ENCODE data around the gene DEFB110. TPM values are rescaled to one million over a fixed set of nuclear protein-coding genes. Genes with fewer than 3 reads are reported as not detected.

DEFB110 gene
- total RNA-seq, 4 donors from 2014 or later = not detected

DNA sequence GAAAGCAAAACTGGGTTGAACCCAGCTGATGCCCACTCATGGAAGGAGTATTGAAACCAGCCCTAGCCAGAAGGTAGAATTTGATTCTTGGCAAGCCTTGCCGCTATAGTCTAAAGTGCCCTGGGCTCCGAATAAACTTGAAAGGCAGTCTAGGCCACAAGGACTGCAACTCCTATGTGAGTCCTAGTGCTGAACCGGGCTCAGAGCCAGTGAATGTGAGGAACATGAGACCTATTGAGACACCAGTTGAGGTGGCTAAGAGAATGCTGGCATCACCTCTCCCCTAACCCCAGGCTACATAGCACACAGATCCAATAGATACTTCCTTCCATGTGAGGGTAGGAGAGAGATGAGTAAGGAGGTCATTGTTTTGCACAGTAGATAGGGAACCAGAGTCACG is 3.5 kb upstream of the DEFB110 start:
- H3K36me3 ChIP-seq = no peaks in the 10 kb centered on the region
- WGBS, 2 donors (ENCODE audit: low coverage in 1 of 2) = 86% methylated on average over 4 of the region's 4 CpGs; no CpG with 5 or more reads in 1 of the 2 donors
- TF ChIP-seq POLR2AphosphoS5 (IDR thresholded peaks at IDR 0.05) (no peak), POLR2A (IDR thresholded peaks at IDR 0.05) (no peak), EP300 (IDR thresholded peaks at IDR 0.05; ENCODE audit: low read depth) (no peak)
- TF ChIP-seq, protein P1, sequence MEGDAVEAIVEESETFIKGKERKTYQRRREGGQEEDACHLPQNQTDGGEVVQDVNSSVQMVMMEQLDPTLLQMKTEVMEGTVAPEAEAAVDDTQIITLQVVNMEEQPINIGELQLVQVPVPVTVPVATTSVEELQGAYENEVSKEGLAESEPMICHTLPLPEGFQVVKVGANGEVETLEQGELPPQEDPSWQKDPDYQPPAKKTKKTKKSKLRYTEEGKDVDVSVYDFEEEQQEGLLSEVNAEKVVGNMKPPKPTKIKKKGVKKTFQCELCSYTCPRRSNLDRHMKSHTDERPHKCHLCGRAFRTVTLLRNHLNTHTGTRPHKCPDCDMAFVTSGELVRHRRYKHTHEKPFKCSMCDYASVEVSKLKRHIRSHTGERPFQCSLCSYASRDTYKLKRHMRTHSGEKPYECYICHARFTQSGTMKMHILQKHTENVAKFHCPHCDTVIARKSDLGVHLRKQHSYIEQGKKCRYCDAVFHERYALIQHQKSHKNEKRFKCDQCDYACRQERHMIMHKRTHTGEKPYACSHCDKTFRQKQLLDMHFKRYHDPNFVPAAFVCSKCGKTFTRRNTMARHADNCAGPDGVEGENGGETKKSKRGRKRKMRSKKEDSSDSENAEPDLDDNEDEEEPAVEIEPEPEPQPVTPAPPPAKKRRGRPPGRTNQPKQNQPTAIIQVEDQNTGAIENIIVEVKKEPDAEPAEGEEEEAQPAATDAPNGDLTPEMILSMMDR (IDR thresholded peaks at IDR 0.05) = no peak
- intact Hi-C loops (cut with DNase I; ENCODE audit: low total_unique reads) (no loop called here), in situ Hi-C loops (cut with MboI; ENCODE audit: low pct_ligation_motif_present in 1 of 4, low pct_unique_long_range_greater_than_20kb in 1 of 4, low sequenced_read_pairs in 3 of 4) (no loop called here)
- no peaks in the 10 kb centered on the region for H3K9me3 ChIP-seq
- no peak overlapping the region for H3K4me3 ChIP-seq
- no peak overlapping the region for H3K27ac ChIP-seq
- DNase-seq = no peak
- H3K4me1 ChIP-seq = no peaks in the 10 kb centered on the region
- H3K27me3 ChIP-seq = no peaks in the 10 kb centered on the region

DNA sequence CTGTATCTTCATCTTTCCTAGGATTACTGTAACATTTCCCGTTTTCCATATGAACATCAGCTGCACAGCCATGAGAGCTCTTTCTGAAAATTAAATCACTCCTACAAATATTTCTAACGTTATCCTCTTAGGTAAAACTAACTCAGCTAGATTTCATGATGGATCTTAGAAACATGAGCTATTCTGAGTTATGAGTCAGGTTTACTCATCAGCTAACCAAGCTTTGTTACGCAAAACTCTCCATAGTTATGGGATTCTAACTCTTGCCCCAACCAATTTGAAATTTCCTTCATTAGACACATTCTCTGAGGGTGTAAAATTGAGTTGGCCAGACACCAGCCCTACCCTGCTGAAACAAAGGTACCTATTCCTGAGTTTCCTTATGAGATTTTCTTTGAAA is 14.0 kb downstream of the DEFB110 start:
- no peak overlapping the region for H3K27ac ChIP-seq
- no peaks in the 10 kb centered on the region for H3K36me3 ChIP-seq
- WGBS, 2 donors (ENCODE audit: low coverage in 1 of 2) = 76 to 81% methylated on average over 3 of the region's 3 CpGs
- H3K9me3 ChIP-seq = no peaks in the 10 kb centered on the region
- H3K4me3 ChIP-seq = no peak overlapping the region
- H3K27me3 ChIP-seq = no peaks in the 10 kb centered on the region
- in situ Hi-C loops (cut with MboI; ENCODE audit: low pct_ligation_motif_present in 1 of 4, low pct_unique_long_range_greater_than_20kb in 1 of 4, low sequenced_read_pairs in 3 of 4) (no loop called here), intact Hi-C loops (cut with DNase I; ENCODE audit: low total_unique reads) (no loop called here)
- H3K4me1 ChIP-seq = no peaks in the 10 kb centered on the region
- TF ChIP-seq POLR2A (IDR thresholded peaks at IDR 0.05) (no peak), POLR2AphosphoS5 (IDR thresholded peaks at IDR 0.05) (no peak), EP300 (IDR thresholded peaks at IDR 0.05; ENCODE audit: low read depth) (no peak)
- TF ChIP-seq, protein P1 (IDR thresholded peaks at IDR 0.05) = no peak
- DNase-seq = no peak

DNA sequence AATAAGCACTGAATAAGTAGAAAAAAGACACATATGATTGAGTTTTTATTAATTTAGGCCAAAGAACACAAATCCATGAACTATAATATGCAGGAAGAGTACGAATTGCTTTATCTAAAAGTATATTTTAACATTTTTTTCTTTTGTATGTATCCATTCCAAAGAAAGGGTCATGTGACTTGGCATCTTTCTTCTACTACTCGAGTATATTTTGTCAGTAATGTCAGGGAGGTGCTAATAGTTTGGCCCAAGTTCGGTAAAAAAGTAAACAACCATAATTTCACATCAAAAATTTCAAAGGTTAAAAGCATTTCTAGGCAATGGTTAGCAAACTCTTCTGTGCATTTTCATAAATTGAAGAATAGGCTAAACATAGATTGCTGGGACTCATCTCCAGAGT is 18.7 kb downstream of the DEFB110 start:
- no peaks in the 10 kb centered on the region for H3K4me1 ChIP-seq
- 30 to 39% methylated on average over 3 of the region's 3 CpGs for WGBS, 2 donors (ENCODE audit: low coverage in 1 of 2)
- no peak for TF ChIP-seq POLR2A (IDR thresholded peaks at IDR 0.05)
- TF ChIP-seq, protein P1 (IDR thresholded peaks at IDR 0.05) = no peak
- no peak for DNase-seq
- H3K27ac ChIP-seq = no peak overlapping the region
- H3K4me3 ChIP-seq = no peak overlapping the region
- H3K9me3 ChIP-seq = no peaks in the 10 kb centered on the region
- in situ Hi-C loops (cut with MboI; ENCODE audit: low pct_ligation_motif_present in 1 of 4, low pct_unique_long_range_greater_than_20kb in 1 of 4, low sequenced_read_pairs in 3 of 4) = no loop called here
- intact Hi-C loops (cut with DNase I; ENCODE audit: low total_unique reads) = no loop called here
- no peaks in the 10 kb centered on the region for H3K36me3 ChIP-seq
- no peaks in the 10 kb centered on the region for H3K27me3 ChIP-seq

DNA sequence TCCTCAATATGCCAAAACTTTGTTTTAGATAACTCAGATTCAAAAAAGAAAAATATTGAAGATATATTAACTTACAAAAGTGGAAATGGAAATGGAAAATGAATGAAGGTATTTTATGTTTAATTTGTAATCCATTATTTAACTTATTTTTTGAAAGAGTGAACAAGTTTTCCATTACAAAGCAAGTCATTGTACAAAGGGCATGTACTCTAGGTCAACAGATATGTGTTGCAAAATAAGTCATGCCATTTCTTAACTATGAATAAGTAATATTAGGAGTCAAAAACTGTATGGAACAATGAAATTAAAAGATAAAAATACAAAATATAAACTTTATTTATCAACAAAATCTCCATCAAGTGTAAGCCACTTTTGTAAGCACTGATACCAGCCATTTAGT is 26.5 kb downstream of the DEFB110 start:
- Histone ChIP-seq H3K4me3 (no peak overlapping the region), H3K36me3 (no peaks in the 10 kb centered on the region), H3K27me3 (no peaks in the 10 kb centered on the region), H3K4me1 (no peaks in the 10 kb centered on the region), H3K9me3 (no peaks in the 10 kb centered on the region), H3K27ac (no peak overlapping the region)
- intact Hi-C loops (cut with DNase I; ENCODE audit: low total_unique reads) = no loop called here
- in situ Hi-C loops (cut with MboI; ENCODE audit: low pct_ligation_motif_present in 1 of 4, low pct_unique_long_range_greater_than_20kb in 1 of 4, low sequenced_read_pairs in 3 of 4) = no loop called here
- DNase-seq = no peak
- TF ChIP-seq, protein P1 (IDR thresholded peaks at IDR 0.05) = no peak
